HG03460 (cell line): ENCODE measurements around the gene TMEM270.
"Not testable (repeated sequence)": the region's sequence is repeated elsewhere in the genome, so short reads cannot be mapped to it uniquely, and the experiment has no call there.

Experiments used
- ATAC-seq: cut with Tn5 transposase; IDR thresholded peaks from one replicate; pipeline ENCODE4 v1.9.1; 2021; ENCODE audit not compliant: unreplicated experiment

TMEM270 gene

GRCh38 chr7:73852500-73852899 is 8.5 kb upstream of the TMEM270 start:
- no peak for ATAC-seq

GRCh38 chr7:73856941-73857340 is 4.0 kb upstream of the TMEM270 start:
- ATAC-seq: no peak

- no peak for ATAC-seq
Measured at GRCh38 chr7:73858807-73859206, 2.2 kb upstream of the TMEM270 start.

- no peak for ATAC-seq
Measured at GRCh38 chr7:73861305-73861704, 346 bp downstream of the TMEM270 start.

- ATAC-seq: no peak
Measured at GRCh38 chr7:73864981-73865711, 4.2 kb downstream of the TMEM270 start.

GRCh38 chr7:73865738-73866445 is 4.9 kb downstream of the TMEM270 start:
- no peak for ATAC-seq

- no peak for ATAC-seq
Measured at GRCh38 chr7:73866446-73866767, 5.4 kb downstream of the TMEM270 start.

- ATAC-seq: no peak
Measured at GRCh38 chr7:73869011-73869798, 8.2 kb downstream of the TMEM270 start.

- ATAC-seq: no peak
Measured at GRCh38 chr7:73870041-73870492, 9.1 kb downstream of the TMEM270 start.

GRCh38 chr7:73871163-73872011 is 10.4 kb downstream of the TMEM270 start:
- no peak for ATAC-seq

- ATAC-seq: no peak
Measured at GRCh38 chr7:73872056-73872908, 11.3 kb downstream of the TMEM270 start.

- no peak for ATAC-seq
Measured at GRCh38 chr7:73876361-73876760, 15.4 kb downstream of the TMEM270 start.

- no peak for ATAC-seq
Measured at GRCh38 chr7:73876973-73877372, 16.0 kb downstream of the TMEM270 start.

- no peak for ATAC-seq
Measured at GRCh38 chr7:73879977-73880681, 19.2 kb downstream of the TMEM270 start.

GRCh38 chr7:73880755-73881328 is 19.9 kb downstream of the TMEM270 start:
- ATAC-seq: no peak

GRCh38 chr7:73881352-73882046 is 20.5 kb downstream of the TMEM270 start:
- ATAC-seq: no peak

- no peak for ATAC-seq
Measured at GRCh38 chr7:73882047-73882402, 21.1 kb downstream of the TMEM270 start.

GRCh38 chr7:73884867-73885422 is 24.0 kb downstream of the TMEM270 start:
- not testable (repeated sequence) for ATAC-seq
